MM.1S (cell line): ENCODE data around the gene GFI1B.
"Not testable (repeated sequence)": the region's sequence is repeated elsewhere in the genome, so short reads cannot be mapped to it uniquely, and the experiment has no call there.

Experiments
- DNase-seq: peaks from one replicate; pipeline ENCODE4 v3.0.0-alpha.2; 2015
- H2AFZ ChIP-seq: fragments of 300-600 bp; sonication (generic); 2 replicates; pipeline ENCODE4 v1.6.0; 2016; ENCODE audit warnings: antibody characterized with exemption, low read length
- H3F3A ChIP-seq: fragments of 300-600 bp; sonication (generic); 2 replicates; pipeline ENCODE4 v1.6.1; 2016; ENCODE audit warnings: mild to moderate bottlenecking, antibody characterized with exemption, low read length, moderate library complexity, mixed read lengths; ENCODE audit not compliant: insufficient read depth
- H3K27ac ChIP-seq: fragments of 300-600 bp; sonication (generic); 2 replicates; pipeline ENCODE4 v1.5.1; 2016; ENCODE audit warnings: mild to moderate bottlenecking, low read length
- H3K27me3 ChIP-seq: fragments of 300-600 bp; sonication (generic); replicated peaks from 2 replicates; pipeline ENCODE4 v1.6.0; 2016; ENCODE audit warnings: low read length; ENCODE audit not compliant: insufficient read depth
- H3K36me3 ChIP-seq: fragments of 300-600 bp; sonication (generic); replicated peaks from 2 replicates; pipeline ENCODE4 v1.6.1; 2016; ENCODE audit warnings: mild to moderate bottlenecking, low read length, mixed read lengths; ENCODE audit not compliant: insufficient read depth
- H3K4me1 ChIP-seq: fragments of 300-600 bp; sonication (generic); 2 replicates; pipeline ENCODE4 v1.6.1; 2016; ENCODE audit warnings: low read length, mixed read lengths
- H3K4me2 ChIP-seq: fragments of 300-600 bp; sonication (generic); 2 replicates; pipeline ENCODE4 v1.6.0; 2016; ENCODE audit warnings: low read depth, low read length
- H3K4me3 ChIP-seq: fragments of 300-600 bp; sonication (generic); 2 replicates; pipeline ENCODE4 v1.5.1; 2016; ENCODE audit warnings: low read length, mixed read lengths
- H3K79me2 ChIP-seq: fragments of 300-600 bp; sonication (generic); 2 replicates; pipeline ENCODE4 v1.6.1; 2016; ENCODE audit warnings: mixed run types, low read length, mixed read lengths
- H3K9ac ChIP-seq: fragments of 300-600 bp; sonication (generic); 2 replicates; pipeline ENCODE4 v1.6.1; 2016; ENCODE audit warnings: low read length, mixed read lengths
- H3K9me2 ChIP-seq: fragments of 300-600 bp; sonication (generic); replicated peaks from 2 replicates; pipeline ENCODE4 v1.6.1; 2016; ENCODE audit warnings: mild to moderate bottlenecking, low read length, mixed read lengths; ENCODE audit not compliant: insufficient read depth
- H3K9me3 ChIP-seq: fragments of 300-600 bp; sonication (generic); replicated peaks from 2 replicates; pipeline ENCODE4 v1.6.1; 2016; ENCODE audit warnings: mild to moderate bottlenecking, low read length, mixed read lengths; ENCODE audit not compliant: insufficient read depth
- H4K20me1 ChIP-seq: fragments of 300-600 bp; sonication (generic); 2 replicates; pipeline ENCODE4 v1.6.1; 2016; ENCODE audit warnings: mild to moderate bottlenecking, low read length, moderate library complexity, mixed read lengths; ENCODE audit not compliant: insufficient read depth
- EZH2 ChIP-seq: fragments of 300-600 bp; sonication (generic); optimal IDR thresholded peaks from 2 replicates; pipeline ENCODE3; 2017; ENCODE audit warnings: low read depth, mild to moderate bottlenecking, antibody characterized with exemption, low read length, mixed read lengths
- EZH2phosphoT487 ChIP-seq: fragments of 300-600 bp; sonication (generic); IDR thresholded peaks from 2 replicates; pipeline ENCODE4 v1.6.1; 2018; ENCODE audit warnings: antibody characterized with exemption, low read length
- TF ChIP-seq, protein P1 (sequence below): fragments of 300-600 bp; sonication (generic); IDR thresholded peaks from 2 replicates; pipeline ENCODE4 v1.5.1; 2016; ENCODE audit warnings: antibody characterized with exemption, low read length, mixed read lengths

The GFI1B gene

DNA sequence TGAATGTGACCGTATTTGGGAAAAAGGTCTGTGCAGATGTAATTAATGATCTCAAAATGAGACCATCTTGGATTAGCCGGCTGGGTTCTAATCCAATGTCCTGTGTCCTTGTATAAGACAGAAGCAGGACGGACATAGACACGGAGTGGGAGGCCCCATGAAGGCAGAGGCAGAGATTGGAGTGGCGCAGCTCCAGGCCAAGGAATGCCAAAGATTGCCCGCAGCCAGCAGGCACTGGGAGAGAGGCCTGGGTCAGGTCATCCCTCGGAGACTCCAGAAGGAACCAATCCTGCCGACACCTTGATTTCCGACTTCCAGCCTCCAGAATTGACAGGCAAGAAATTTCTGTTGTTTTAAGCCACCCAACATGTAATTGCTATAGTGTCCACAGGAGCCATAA is 13.0 kb upstream of the GFI1B start:
- no peak for DNase-seq

DNA sequence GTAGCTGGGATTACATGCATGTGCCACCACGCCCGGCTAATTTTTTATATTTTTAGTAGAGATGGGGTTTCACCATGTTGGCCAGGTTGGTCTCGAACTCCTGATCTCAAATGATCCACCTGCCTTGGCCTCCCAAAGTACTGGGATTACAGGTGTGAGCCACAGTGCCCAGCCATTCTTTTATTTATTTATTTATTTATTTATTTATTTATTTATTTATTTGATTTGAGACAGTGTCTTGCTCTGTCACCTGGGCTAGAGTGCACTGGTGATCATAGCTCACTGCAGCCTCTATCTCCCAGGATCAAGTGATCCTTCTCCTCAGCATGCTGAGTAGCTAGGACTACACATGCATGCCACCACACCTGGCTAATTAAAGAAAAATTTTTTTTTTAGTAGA is 10.6 kb upstream of the GFI1B start:
- not testable (repeated sequence) for H3K4me3 ChIP-seq, H3F3A ChIP-seq, H3K4me1 ChIP-seq, H3K9ac ChIP-seq, H2AFZ ChIP-seq, H3K4me2 ChIP-seq, DNase-seq, H3K9me3 ChIP-seq, H4K20me1 ChIP-seq, H3K9me2 ChIP-seq, H3K36me3 ChIP-seq, H3K27ac ChIP-seq, H3K79me2 ChIP-seq
- H3K27me3 ChIP-seq, result peaks cover 61% of the 10 kb centered on the region

More for the DNA sequence above, 13.0 kb upstream of the GFI1B start:
- Histone ChIP-seq H3K9me2 (no peaks in the 10 kb centered on the region), H3K9ac (no peak overlapping the region), H3K9me3 (no peaks in the 10 kb centered on the region), H2AFZ (no peak overlapping the region), H3K27ac (no peak overlapping the region), H3K36me3 (no peaks in the 10 kb centered on the region), H3K4me2 (no peak overlapping the region), H4K20me1 (no peaks in the 10 kb centered on the region), H3K4me1 (no peaks in the 10 kb centered on the region), H3F3A (no peaks in the 10 kb centered on the region), H3K27me3 (peaks cover 75% of the 10 kb centered on the region), H3K79me2 (no peaks in the 10 kb centered on the region), H3K4me3 (no peak overlapping the region)
- TF ChIP-seq EZH2phosphoT487, result no peak
- TF ChIP-seq EZH2, result no peak
- TF ChIP-seq, protein P1, sequence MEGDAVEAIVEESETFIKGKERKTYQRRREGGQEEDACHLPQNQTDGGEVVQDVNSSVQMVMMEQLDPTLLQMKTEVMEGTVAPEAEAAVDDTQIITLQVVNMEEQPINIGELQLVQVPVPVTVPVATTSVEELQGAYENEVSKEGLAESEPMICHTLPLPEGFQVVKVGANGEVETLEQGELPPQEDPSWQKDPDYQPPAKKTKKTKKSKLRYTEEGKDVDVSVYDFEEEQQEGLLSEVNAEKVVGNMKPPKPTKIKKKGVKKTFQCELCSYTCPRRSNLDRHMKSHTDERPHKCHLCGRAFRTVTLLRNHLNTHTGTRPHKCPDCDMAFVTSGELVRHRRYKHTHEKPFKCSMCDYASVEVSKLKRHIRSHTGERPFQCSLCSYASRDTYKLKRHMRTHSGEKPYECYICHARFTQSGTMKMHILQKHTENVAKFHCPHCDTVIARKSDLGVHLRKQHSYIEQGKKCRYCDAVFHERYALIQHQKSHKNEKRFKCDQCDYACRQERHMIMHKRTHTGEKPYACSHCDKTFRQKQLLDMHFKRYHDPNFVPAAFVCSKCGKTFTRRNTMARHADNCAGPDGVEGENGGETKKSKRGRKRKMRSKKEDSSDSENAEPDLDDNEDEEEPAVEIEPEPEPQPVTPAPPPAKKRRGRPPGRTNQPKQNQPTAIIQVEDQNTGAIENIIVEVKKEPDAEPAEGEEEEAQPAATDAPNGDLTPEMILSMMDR, result no peak

DNA sequence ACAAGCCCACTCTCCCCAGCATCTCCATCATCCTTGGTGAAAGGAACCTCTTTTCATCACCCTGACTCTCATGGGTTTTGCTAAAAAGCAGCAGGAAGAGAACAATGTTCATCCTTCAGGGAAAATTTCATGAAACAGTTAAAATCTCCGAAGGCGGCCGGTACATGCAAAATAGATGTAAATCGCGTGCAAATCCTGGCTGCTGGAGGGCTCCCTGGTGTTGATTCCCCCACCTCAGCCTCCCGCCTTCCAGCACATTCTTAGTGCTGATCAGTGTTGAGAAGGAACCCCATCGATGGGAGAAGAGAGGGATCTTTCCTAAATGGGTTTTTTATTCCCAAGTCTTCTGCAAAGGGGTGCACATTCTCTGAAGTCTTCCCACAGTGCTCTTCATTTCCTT is 8.7 kb upstream of the GFI1B start:
- H4K20me1 ChIP-seq, result no peaks in the 10 kb centered on the region
- H3K36me3 ChIP-seq, result no peaks in the 10 kb centered on the region
- H3K79me2 ChIP-seq, result no peaks in the 10 kb centered on the region
- no peak overlapping the region for H3K9ac ChIP-seq
- H3K4me2 ChIP-seq, result no peak overlapping the region
- DNase-seq, result no peak
- no peaks in the 10 kb centered on the region for H3K9me3 ChIP-seq
- no peak overlapping the region for H2AFZ ChIP-seq
- H3K4me1 ChIP-seq, result no peaks in the 10 kb centered on the region
- no peaks in the 10 kb centered on the region for H3K9me2 ChIP-seq
- H3K4me3 ChIP-seq, result no peak overlapping the region
- TF ChIP-seq EZH2phosphoT487 (no peak), EZH2 (no peak)
- TF ChIP-seq, protein P1, result no peak
- H3F3A ChIP-seq, result no peaks in the 10 kb centered on the region
- no peak overlapping the region for H3K27ac ChIP-seq
- peaks cover 67% of the 10 kb centered on the region for H3K27me3 ChIP-seq

DNA sequence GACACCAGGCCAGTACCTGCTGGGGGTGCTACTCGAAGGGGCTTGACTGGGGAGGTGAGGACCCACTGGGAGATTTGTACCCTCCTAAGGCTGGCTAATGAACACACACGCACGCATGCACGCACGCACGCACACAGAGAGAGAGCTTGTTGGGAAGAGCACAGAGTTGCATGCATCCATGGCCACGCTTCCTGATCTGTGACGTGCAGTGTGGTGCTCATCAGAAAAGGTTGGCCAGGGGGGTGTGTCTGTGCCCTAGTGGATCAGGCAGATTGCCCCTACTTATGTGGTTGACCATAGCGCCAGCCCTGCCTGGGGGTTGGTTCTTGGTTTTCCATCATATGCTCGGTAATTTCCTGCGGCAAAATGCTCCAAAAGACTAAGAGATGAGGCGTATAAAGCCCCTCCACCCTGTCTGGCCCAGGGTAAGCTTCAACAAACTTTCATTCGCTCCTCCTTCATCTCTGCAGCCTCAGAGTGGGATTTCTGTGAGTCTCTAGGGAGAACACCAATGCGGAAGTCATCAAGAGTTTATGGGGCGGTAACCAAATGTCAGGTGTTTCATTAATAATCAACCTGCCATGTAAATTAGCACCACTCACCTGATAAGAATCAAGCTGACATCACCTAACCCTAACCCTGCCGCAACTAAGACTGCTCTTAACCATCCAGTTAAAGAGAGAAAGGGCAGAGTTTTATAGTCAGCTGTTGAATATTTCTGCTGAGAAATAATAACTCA is 8.0 kb upstream of the GFI1B start:
- Histone ChIP-seq H3K9me2 (no peaks in the 10 kb centered on the region), H3K4me1 (no peaks in the 10 kb centered on the region), H4K20me1 (no peaks in the 10 kb centered on the region), H3K4me3 (no peak overlapping the region), H3K9ac (no peak overlapping the region), H3F3A (no peaks in the 10 kb centered on the region), H3K9me3 (no peaks in the 10 kb centered on the region), H3K27me3 (peaks cover 67% of the 10 kb centered on the region), H3K79me2 (no peaks in the 10 kb centered on the region), H3K4me2 (no peak overlapping the region), H2AFZ (no peak overlapping the region), H3K27ac (no peak overlapping the region), H3K36me3 (no peaks in the 10 kb centered on the region)
- no peak for DNase-seq
- TF ChIP-seq EZH2, result no peak
- TF ChIP-seq EZH2phosphoT487, result no peak
- TF ChIP-seq, protein P1, result no peak
